A549 (cell line): ENCODE results near the gene GATC. TPM values are rescaled to one million over a fixed set of nuclear protein-coding genes. Genes with fewer than 3 reads are reported as not detected.

Source experiments
- ATAC-seq, 2 experiments: fragments of 200-7000 bp in 1 of 2; fragments of >200 bp in 1 of 2; cut with Nextera tagmentation in 1 of 2; cut with Tn5 transposase in 1 of 2; 3 replicates each; pipeline versions ENCODE4 v1.8.0 to v1.9.1; 2018 to 2020; ENCODE audit warnings: mild to moderate bottlenecking in 1 of 2, moderate library complexity in 1 of 2
- CTCF ChIA-PET: fragments of 300-600 bp; sonication (Branson Sonifier 250); formaldehyde crosslinking; extraction: SDS; loops from one replicate; lab custom pipeline; 2021; ENCODE audit warnings: antibody characterized with exemption, inconsistent platforms; lab: Yijun Ruan, JAX
- POLR2A ChIA-PET: fragments of 350-600 bp; formaldehyde crosslinking; extraction: SDS; loops from one replicate; lab custom pipeline; 2021; ENCODE audit warnings: antibody characterized with exemption, inconsistent platforms; lab: Yijun Ruan, JAX
- DNase-seq, 2 experiments: peaks; one replicate each; pipeline versions ENCODE4 v3.0.0 to v3.0.0-alpha.2; 2011 to 2016; ENCODE audit warnings: low read depth in 1 of 2, low spot score in 1 of 2
- FAIRE-seq: peaks from 2 replicates; lab custom pipeline; 2011; peaks lifted over from hg19 to GRCh38; lab: Jason Lieb, UNC
- H3K27ac ChIP-seq, 2 experiments: fragments of >200 bp; sonication (Bioruptor Twin); formaldehyde crosslinking; 3 replicates each; pipeline ENCODE4 v1.5.1; 2016 to 2017
- H3K4me1 ChIP-seq: fragments of >200 bp; sonication (Bioruptor Twin); formaldehyde crosslinking; 3 replicates; pipeline ENCODE4 v1.6.1; 2016
- H3K4me2 ChIP-seq: fragments of >200 bp; sonication (Bioruptor Twin); formaldehyde crosslinking; 3 replicates; pipeline ENCODE4 v1.6.1; 2016
- H3K4me3 ChIP-seq: fragments of >200 bp; sonication (Bioruptor Twin); formaldehyde crosslinking; 3 replicates; pipeline ENCODE4 v1.5.1; 2016
- H3K9me3 ChIP-seq: fragments of >200 bp; sonication (Bioruptor Twin); formaldehyde crosslinking; 3 replicates; pipeline ENCODE4 v1.6.1; 2016
- BCL3 ChIP-seq: fragments of >200 bp; sonication (Bioruptor Twin); formaldehyde crosslinking; IDR thresholded peaks from 3 replicates; pipeline ENCODE4 v1.6.1; 2016
- CEBPB ChIP-seq, 2 experiments: fragments of >200 bp in 1 of 2; sonication (Bioruptor Twin) in 1 of 2; formaldehyde crosslinking in 1 of 2; IDR thresholded peaks; 2 replicates each; pipeline ENCODE4 v1.6.1; 2012 to 2016
- CTCF ChIP-seq: fragments of >200 bp; sonication (Bioruptor Twin); formaldehyde crosslinking; IDR thresholded peaks from 3 replicates; pipeline ENCODE4 v1.5.1; 2016
- E2F6 ChIP-seq: IDR thresholded peaks from 2 replicates; pipeline ENCODE4 v1.6.1; 2012; ENCODE audit warnings: low read depth, borderline replicate concordance
- FOSL2 ChIP-seq, 2 experiments: fragments of 450-650 bp in 1 of 2; fragments of >200 bp in 1 of 2; sonication (Bioruptor Twin) in 1 of 2; formaldehyde crosslinking; IDR thresholded peaks; 2 replicates each; pipeline versions ENCODE4 v1.5.0 to v1.6.1; 2016 to 2020; ENCODE audit warnings: mild to moderate bottlenecking in 1 of 2, moderate library complexity in 1 of 2
- FOXS1 ChIP-seq: fragments of 250-450 bp; sonication (Bioruptor Pico); IDR thresholded peaks from 2 replicates; pipeline ENCODE4 v1.5.0; 2020; ENCODE audit warnings: mild to moderate bottlenecking, moderate library complexity
- HEYL ChIP-seq: fragments of 250-450 bp; sonication (Bioruptor Pico); IDR thresholded peaks from 2 replicates; pipeline ENCODE4 v1.8.0; 2021; ENCODE audit warnings: mild to moderate bottlenecking, moderate library complexity
- JUN ChIP-seq, 2 experiments: fragments of >200 bp; sonication (Bioruptor Twin); formaldehyde crosslinking; IDR thresholded peaks; 2 replicates in 1 of 2; 3 replicates in 1 of 2; pipeline ENCODE4 v1.6.1; 2016 to 2017
- JUNB ChIP-seq: fragments of >200 bp; sonication (Bioruptor Twin); formaldehyde crosslinking; IDR thresholded peaks from 2 replicates; pipeline ENCODE4 v1.6.1; 2016
- KDM1A ChIP-seq: fragments of 200-600 bp; sonication (generic); IDR thresholded peaks from 2 replicates; pipeline ENCODE4 v1.6.1; 2016; ENCODE audit warnings: low read depth, mild to moderate bottlenecking
- KDM5A ChIP-seq: fragments of 200-600 bp; sonication (generic); IDR thresholded peaks from 2 replicates; pipeline ENCODE4 v1.6.1; 2016; ENCODE audit warnings: antibody characterized with exemption, mild to moderate bottlenecking
- MAX ChIP-seq: IDR thresholded peaks from 2 replicates; pipeline ENCODE4 v1.6.1; 2012
- MYC ChIP-seq: IDR thresholded peaks from 2 replicates; pipeline ENCODE4 v1.6.1; 2012; ENCODE audit warnings: mild to moderate bottlenecking, inconsistent platforms, low read length, improper control_type of control experiment, borderline replicate concordance
- PHF8 ChIP-seq: fragments of 200-600 bp; sonication (generic); IDR thresholded peaks from 2 replicates; pipeline ENCODE4 v1.6.1; 2016; ENCODE audit warnings: low read depth, mild to moderate bottlenecking, antibody characterized with exemption, moderate library complexity, borderline replicate concordance
- POLR2A ChIP-seq: IDR thresholded peaks from 2 replicates; pipeline ENCODE4 v1.6.1; 2012; ENCODE audit warnings: mild to moderate bottlenecking, low read length
- RAD21 ChIP-seq, 2 experiments: fragments of >200 bp in 1 of 2; sonication (Bioruptor Twin) in 1 of 2; formaldehyde crosslinking in 1 of 2; IDR thresholded peaks in 1 of 2; conservative IDR thresholded peaks in 1 of 2; 2 replicates in 1 of 2; 3 replicates in 1 of 2; pipeline ENCODE4 v1.6.1; 2012 to 2018; ENCODE audit warnings: inconsistent platforms in 1 of 2
- RNF2 ChIP-seq: fragments of 200-600 bp; sonication (generic); IDR thresholded peaks from 2 replicates; pipeline ENCODE4 v1.6.1; 2016; ENCODE audit warnings: low read depth, mild to moderate bottlenecking, antibody characterized with exemption, moderate library complexity, borderline replicate concordance
- USF2 ChIP-seq: fragments of 450-650 bp; IDR thresholded peaks from 2 replicates; pipeline ENCODE4 v1.6.1; 2014; ENCODE audit warnings: antibody characterized with exemption
- WGBS: methylation state at CpG from one replicate; pipeline ENCODE4 v1.1.6; 2017; ENCODE audit errors: missing lambda C conversion rate; 5-methylcytosine and 5-hydroxymethylcytosine counted together
- polyA plus RNA-seq, 4 experiments: library from polyadenylated mRNA; depleted of rRNA in 3 of 4; stranded (reverse); fragments of >200 nt; fragmentation: RNase III in 1 of 4; extraction: RNeasy Plus Mini Kit Qiagen cat#74134 plus additional on column Dnase treatment in 1 of 4; gene quantifications; 2 replicates in 3 of 4; 3 replicates in 1 of 4; pipeline ENCODE4 v1.2.3, GENCODE V29; 2011 to 2017

The GATC gene
- polyA plus RNA-seq, 2 of the 4 experiments (the other 2 are of a cell fraction) = 22.5 to 40.6 TPM

GRCh38 chr12:120495731-120496412 is 49.6 kb downstream of the GATC start, which contains the start of gene DYNLL1 (continued):
- TF ChIP-seq JUN (IDR thresholded peaks at IDR 0.05) (peak; percentile 88 to 98), KDM1A (no peak), JUNB (no peak), KDM5A (0 out of 2 replicates have a peak, but pooled peaks have one; percentile 24), RNF2 (no peak), POLR2A (peak; percentile 99), BCL3 (peak; percentile 97), E2F6 (peak; percentile 15), FOXS1 (no peak)
- TF ChIP-seq, all 56 proteins: peak for 10

GRCh38 chr12:120496413-120497340 is 50.4 kb downstream of the GATC start:
- peak; percentile 41 to 66 for ATAC-seq
- H3K4me1 ChIP-seq = peaks cover 20% of the 10 kb centered on the region
- H3K27ac ChIP-seq = peak overlapping the region; percentile 96 to 98
- H3K4me2 ChIP-seq = peak overlapping the region; percentile 82
- TF ChIP-seq CEBPB (IDR thresholded peaks at IDR 0.05) = no peak
- no peak for TF ChIP-seq POLR2A
- no peak for TF ChIP-seq USF2
- peak in 1 of 2 experiments; percentile 19; a peak in 1 of 5 replicates for TF ChIP-seq RAD21 (conservative IDR thresholded peaks at IDR 0.05 in 1 of 2, IDR thresholded peaks at IDR 0.05 in 1 of 2)
- no peak for TF ChIP-seq FOSL2 (IDR thresholded peaks at IDR 0.05)
- TF ChIP-seq FOSL2 (CRISPR knock-in tag; IDR thresholded peaks at IDR 0.05) = no peak
- TF ChIP-seq PHF8 = peak; percentile 18
- no peak for TF ChIP-seq MAX
- no peak for TF ChIP-seq HEYL (CRISPR knock-in tag)
- peak; percentile 38; the same call in 2 of the 3 replicates for TF ChIP-seq CTCF
- no peak for TF ChIP-seq BCL3
- no peak for TF ChIP-seq MYC
- DNase-seq = peak; percentile 44 to 45
- FAIRE-seq = no peak
- ChIA-PET POLR2A (interaction anchor here (0.6 to 2.4 kb wide), 9 partner anchors 8 to 204 kb away, joined by 3 to 16 read pairs (median 3); partner anchors contain the start of genes COQ5 and RNU4-1), CTCF (interaction anchor here (0.7 to 3.4 kb wide), 10 partner anchors 9 to 58 kb away, joined by 3 to 12 read pairs (median 4); no protein-coding TSS in a partner anchor)
- peak overlapping the region; percentile 100 for H3K4me3 ChIP-seq
- WGBS = 1% methylated on average over 40 of the region's 47 CpGs
- H3K9me3 ChIP-seq = no peaks in the 10 kb centered on the region
